Breast epithelium (tissue), 3 donors: ENCODE data around the gene SLF2.

Source experiments
- POLR2A ChIP-seq: fragments of 450-650 bp; IDR thresholded peaks from one replicate; pipeline ENCODE4 v1.6.1; 2016; ENCODE audit warnings: antibody characterized with exemption, mild to moderate bottlenecking, moderate library complexity
- TF ChIP-seq, protein P1 (sequence below), 3 donors: fragments of 450-650 bp; IDR thresholded peaks; one replicate each; pipeline ENCODE4 v1.5.1; 2016 to 2017; ENCODE audit warnings: antibody characterized with exemption in 3 of 3, mild to moderate bottlenecking in 3 of 3, moderate library complexity in 3 of 3

DNA sequence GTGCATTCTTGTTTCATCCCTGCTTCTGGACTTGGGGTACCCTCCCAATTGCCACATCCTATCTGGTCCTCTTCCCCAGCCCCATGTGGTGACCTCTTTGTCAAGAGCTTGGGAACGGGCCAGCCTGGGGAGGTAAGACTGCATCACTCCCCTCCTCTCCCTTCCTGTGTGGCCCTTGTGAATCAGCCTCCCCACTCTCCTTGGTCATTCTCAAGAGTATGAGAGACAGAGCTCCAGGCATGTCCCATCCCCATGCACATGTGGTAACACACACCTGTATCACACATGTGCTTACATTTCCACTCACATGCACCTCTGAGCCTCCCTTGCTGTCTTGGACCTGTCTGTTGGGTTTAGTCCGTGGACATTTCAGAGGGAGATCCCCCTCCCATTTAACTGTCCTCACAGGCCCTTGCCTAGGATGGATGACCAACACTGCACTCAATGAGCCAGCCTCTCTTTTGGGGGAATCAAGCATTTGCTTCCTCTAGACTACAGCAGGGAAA lies 72.0 kb downstream of the SLF2 start:
- TF ChIP-seq, protein P1, sequence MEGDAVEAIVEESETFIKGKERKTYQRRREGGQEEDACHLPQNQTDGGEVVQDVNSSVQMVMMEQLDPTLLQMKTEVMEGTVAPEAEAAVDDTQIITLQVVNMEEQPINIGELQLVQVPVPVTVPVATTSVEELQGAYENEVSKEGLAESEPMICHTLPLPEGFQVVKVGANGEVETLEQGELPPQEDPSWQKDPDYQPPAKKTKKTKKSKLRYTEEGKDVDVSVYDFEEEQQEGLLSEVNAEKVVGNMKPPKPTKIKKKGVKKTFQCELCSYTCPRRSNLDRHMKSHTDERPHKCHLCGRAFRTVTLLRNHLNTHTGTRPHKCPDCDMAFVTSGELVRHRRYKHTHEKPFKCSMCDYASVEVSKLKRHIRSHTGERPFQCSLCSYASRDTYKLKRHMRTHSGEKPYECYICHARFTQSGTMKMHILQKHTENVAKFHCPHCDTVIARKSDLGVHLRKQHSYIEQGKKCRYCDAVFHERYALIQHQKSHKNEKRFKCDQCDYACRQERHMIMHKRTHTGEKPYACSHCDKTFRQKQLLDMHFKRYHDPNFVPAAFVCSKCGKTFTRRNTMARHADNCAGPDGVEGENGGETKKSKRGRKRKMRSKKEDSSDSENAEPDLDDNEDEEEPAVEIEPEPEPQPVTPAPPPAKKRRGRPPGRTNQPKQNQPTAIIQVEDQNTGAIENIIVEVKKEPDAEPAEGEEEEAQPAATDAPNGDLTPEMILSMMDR (IDR thresholded peaks at IDR 0.05): no peak
- TF ChIP-seq POLR2A: no peak
